Measurements from ENCODE around the gene PHACTR1.
A peak's percentile ranks its signal among the peaks of the same experiment; 100 is the strongest.

PHACTR1 gene

DNA sequence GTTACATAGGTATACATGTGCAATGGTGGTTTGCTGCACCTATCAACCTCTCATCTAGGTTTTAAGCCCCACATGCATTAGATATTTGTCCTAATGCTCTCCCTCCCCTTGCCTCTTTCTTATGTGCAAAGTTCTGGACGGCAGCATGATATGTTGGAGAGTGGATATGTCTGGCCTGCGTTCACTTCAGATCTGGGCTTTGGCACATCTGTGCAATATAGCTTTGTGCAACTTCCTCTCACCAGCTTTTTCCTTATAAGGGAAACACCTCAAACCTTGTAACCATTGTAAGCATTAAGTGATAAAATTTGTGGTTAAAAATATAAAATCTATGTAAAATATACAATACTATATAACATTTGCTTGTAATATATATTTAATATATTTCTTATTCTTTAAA, 288.0 kb downstream of the PHACTR1 start:
- H3K4me3 ChIP-seq (ENCODE audit: low read depth, low read length), result no peak overlapping the region
- DNase-seq (ENCODE audit: low read depth), result no peak

DNA sequence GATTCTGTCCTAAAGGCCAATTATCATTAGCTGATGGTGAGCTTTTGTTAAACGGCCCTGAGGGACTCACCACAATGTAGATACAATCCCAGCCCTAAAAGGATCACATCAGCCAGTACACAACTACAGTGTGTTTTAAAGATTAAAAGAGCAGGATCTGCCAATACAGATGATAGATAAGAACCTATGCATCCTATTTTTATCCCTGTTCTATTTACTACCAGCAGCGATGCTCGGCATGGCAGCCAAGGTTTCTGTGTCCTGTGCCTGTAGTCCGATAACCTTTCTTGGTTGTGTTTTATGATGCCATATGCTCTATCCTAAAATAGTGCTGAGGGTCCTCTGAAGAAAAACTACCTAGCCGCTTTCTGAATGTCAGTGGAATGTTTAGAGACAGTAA, 289.4 kb downstream of the PHACTR1 start:
- no peak overlapping the region for H3K4me3 ChIP-seq (ENCODE audit: low read depth, low read length)
- no peak for DNase-seq (ENCODE audit: low read depth)

DNA sequence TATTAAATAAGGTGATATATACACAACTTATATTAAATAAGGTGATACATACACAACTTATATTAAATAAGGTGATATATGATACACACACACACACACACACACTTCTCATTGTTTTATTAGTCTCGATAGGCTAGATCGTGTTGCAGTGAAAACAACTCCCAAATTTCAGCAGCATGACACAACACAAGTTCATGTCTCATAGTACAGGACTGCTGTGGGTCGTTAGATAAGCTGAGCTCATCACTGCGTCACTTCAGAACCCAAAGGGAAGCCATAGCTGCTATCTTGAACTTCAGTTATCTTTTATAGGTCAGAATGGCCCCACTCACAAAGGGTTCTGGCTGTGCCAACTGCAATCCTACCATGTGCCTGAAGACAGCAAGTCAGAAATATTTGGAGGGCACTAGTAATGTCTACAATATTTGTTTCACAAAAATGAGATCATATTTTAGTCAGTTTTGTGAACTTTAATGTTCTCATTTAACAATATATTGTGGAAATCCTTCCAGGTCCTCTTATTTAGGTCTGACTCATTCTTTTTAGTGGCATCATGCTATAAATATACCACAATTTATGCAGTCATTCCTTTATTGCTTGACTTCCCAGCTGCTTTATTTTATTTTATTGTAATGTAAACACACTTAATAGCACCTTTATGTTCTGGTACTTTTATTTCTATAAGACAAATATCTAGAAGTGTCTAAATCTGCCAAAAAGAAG, 290.2 kb downstream of the PHACTR1 start:
- peak; percentile 39 for DNase-seq (ENCODE audit: low read depth)
- no peak overlapping the region for H3K4me3 ChIP-seq (ENCODE audit: low read depth, low read length)

DNA sequence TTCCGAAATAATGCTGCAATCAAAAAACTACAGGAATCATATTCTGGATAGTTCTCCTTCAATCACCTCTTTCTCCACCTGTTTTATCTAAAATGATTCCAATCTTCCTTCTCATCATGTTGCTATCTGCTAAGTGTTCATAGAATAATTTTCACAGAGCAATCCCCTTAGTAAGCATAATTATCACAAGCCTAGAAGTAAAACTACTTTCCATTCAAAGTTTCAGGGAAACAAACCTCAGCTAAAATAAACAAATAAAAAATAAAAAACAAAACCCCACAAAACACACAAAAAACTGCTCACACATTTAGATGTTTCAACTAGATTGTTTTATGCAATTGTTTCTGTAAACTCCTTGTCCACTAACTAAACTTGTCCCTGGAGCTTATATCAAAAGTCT, 291.2 kb downstream of the PHACTR1 start:
- DNase-seq (ENCODE audit: low read depth), result no peak
- no peak overlapping the region for H3K4me3 ChIP-seq (ENCODE audit: low read depth, low read length)

DNA sequence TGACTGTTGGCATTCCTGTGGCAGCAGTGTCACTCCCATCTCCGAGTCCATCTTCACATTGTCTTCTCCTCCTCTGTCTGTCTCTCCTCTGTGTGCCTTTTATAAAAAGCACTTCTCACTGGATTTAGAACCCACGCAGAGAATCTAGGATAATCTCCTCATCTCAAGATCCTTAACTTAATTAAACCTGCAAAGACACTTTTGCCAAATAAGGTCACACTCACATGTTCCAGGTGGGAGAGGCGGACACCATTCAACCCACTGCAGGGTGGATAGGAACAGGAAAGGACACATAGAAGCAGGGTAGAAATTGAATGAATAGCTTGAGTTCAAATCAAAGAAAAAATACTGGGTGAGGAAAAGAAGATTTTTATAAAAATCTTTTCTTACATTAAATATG, 292.5 kb downstream of the PHACTR1 start:
- no peak overlapping the region for H3K4me3 ChIP-seq (ENCODE audit: low read depth, low read length)
- DNase-seq (ENCODE audit: low read depth), result no peak

DNA sequence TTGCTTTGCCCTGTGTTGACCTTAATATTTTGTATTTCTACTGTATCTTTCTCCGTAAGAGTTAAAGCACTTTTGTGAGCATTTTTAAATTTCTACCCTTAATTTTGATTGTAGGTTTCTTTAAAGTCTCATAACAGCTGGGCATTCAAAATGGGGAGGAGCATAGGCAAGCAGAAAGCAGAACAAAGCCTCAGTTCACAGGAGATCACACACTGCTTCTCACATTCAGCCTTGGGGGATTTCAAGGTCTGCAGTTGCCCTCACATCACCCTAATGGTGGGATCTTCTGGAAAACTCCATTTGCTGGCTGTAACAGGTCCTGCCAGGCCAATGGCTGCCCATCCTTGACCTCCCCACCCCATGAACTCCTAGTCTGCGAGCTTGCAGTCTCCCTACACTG, 292.9 kb downstream of the PHACTR1 start:
- H3K4me3 ChIP-seq (ENCODE audit: low read depth, low read length), result no peak overlapping the region
- no peak for DNase-seq (ENCODE audit: low read depth)

DNA sequence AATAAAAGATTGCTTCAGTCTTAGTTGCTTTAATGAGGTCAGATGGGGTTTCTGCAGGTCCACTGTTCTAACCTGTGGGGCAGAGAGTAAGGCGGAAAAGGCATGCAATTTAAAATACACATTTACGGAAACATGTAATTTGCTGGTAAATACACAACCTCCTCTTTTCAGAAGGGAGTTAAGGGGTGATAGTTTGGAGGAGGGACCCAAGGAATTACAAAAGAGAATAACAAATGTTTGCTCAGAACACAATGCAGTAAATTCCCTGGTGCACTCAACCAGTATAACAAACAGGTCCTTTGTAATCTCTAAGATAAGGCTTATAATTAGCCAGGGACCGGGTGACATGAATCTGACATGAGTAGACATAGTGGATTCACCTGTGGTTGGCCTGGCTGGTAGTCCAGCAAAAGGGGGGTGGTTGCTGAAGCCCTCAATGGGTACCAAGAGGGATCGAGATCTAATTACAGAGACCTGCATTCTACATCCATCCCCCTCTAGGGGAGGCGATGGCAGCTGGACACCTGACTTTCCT, 295.1 kb downstream of the PHACTR1 start:
- no peak for DNase-seq (ENCODE audit: low read depth)
- H3K4me3 ChIP-seq (ENCODE audit: low read depth, low read length), result no peak overlapping the region

DNA sequence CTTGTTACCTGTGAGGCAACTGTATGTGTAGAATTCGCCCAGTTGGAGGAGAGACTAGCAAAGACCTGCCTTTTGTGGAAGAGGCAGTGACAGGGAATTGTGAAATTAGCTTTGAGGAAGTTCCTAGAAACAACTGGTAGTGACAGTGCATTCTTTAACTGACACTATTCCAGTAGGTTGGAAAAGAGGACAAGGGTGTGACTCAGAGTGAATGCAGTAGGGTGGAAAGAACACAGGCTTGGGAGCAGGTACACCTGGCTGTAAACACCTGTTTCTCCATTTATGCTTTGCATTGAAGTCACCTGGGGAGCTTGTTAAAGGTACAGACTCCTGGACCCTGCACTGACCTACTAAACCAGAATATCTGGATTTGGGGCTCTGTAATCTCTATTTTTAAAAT, 295.7 kb downstream of the PHACTR1 start:
- H3K4me3 ChIP-seq (ENCODE audit: low read depth, low read length), result no peak overlapping the region
- DNase-seq (ENCODE audit: low read depth), result no peak

DNA sequence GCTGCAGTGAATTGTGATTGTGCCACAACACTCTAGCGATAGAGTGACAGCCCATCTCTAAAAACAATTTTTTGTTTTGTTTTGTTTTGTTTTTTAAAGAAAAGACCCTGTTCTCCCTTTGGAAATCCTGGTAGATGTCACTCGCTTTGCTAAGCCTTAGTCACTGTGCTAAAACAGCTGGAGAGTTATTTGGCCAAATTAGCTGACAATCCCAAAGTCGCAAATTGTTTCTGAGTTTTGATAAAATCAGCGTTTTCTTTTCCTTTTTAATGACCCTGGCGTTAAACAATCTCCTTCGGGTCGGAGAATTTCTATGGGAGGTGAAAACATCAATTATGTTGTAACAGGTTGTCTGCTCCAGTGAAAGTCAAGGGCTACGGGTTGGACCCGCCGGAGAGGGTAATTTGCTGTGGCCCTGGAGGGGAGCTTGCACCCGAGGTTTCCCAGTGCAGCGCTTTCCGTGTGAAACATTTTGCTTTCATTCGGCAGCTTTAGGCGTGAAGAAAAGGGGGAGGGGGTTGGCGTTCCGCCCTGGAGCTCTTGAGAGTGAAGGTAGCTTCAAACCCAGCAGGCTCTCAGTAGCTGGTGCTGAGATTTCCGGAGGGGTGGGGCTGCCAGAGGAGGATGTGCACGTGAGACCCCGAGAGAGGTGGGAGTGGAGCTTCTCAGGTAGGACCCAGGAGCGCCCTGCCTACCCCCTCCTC, 296.6 kb downstream of the PHACTR1 start:
- H3K4me3 ChIP-seq (ENCODE audit: low read depth, low read length), result peak overlapping the region; percentile 48
- no peak for DNase-seq (ENCODE audit: low read depth)

DNA sequence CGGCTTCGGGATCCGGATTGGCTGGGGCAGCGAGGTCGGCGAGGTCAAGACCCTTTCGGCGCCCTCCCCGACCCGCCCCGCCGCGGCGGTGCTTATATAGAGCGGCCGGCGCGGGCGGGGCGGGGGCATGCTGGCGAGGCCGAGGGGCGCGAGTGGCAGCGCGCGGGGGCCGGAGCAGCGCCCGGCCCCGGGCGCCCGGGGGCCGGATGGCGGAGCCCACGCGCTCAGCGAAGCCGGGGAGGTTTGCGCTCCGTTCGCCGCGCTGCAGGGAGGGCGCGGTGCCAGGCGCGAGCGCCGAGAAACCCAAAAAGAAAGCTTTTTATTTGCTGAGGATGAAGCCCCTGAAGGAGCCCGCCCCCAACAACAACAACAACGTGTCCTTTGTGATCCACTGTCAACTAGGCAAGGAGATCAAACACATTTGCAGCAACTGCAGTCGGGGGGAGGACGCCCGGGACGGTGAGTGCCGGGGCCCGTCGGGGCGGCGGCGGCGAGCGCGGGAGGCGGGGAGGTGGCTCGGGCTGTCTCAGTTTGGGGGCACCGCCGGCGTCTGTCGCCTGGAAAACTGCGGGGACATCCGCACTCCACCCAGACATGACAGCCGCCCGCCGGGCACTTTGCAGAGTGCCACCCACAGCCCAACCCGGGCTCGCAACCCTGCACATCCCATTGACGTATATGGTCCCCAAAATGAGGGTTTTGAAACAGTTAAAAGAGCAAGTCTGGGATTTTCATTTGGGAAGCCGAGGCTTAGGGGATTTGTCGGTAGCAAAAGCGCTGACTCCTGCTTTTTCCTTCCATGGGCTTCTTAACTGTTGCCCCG, 297.3 kb downstream of the PHACTR1 start:
- DNase-seq (ENCODE audit: low read depth), result no peak
- H3K4me3 ChIP-seq (ENCODE audit: low read depth, low read length), result peak overlapping the region; percentile 48

DNA sequence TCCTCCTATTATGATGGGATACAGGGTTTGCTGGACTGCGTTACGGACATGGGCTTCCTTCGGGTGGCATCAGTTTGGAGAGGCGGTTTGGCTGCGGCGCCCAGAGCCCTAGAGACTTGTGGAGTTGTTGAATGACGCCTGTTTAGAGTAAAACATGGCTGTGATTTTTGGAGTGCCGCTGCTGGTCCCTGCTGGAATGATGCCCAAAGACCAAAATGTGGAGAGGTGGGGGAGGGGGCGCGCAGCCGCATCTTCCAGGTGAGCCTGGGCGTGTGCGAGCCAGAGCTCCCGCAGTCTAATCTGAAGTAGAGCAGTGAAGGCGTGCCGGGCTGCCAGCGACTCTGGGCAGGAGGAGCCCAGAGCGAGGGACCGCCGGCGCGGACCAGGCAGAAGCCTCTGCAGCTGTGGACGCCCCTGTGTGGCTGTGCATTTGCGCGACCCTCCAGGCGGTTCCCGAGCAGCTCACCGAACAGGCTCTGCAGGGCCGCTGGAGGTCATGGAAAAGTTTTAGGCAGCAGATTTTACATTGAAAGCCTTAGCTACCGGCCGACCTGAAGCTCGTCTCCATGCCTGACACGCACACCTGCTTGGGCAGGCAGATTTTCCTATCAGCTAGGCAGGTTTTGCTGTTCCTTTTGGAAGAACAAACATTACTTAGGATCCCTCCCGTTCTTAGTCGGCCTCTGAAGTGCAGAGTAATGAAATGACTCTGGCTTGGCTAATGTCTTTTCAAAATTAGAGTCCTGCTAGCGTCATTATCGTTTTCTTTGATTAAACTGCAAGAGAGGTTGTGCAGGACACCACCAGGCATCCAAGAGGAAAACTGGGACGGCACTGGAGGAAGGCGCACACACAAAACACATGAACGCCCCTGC, 298.2 kb downstream of the PHACTR1 start:
- H3K4me3 ChIP-seq (ENCODE audit: low read depth, low read length), result no peak overlapping the region

DNA sequence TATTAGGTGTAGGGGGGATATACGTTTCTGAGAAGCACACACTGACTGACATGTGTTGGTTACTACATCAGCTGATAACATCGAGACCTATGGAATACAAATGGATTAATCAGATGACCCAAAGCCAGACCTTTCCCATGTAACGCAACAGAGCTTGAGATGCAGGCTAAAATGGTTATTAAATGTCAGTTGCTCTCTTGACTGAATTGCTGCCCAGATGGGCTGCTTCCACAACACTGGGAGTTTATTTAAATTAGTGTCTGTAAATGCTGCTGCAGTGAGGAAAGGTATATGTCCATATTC, 298.8 kb downstream of the PHACTR1 start:
- DNase-seq (ENCODE audit: low read depth), result no peak
- H3K4me3 ChIP-seq (ENCODE audit: low read depth, low read length), result no peak overlapping the region

More for the DNA sequence above, 298.2 kb downstream of the PHACTR1 start:
- DNase-seq (ENCODE audit: low read depth), result no peak

DNA sequence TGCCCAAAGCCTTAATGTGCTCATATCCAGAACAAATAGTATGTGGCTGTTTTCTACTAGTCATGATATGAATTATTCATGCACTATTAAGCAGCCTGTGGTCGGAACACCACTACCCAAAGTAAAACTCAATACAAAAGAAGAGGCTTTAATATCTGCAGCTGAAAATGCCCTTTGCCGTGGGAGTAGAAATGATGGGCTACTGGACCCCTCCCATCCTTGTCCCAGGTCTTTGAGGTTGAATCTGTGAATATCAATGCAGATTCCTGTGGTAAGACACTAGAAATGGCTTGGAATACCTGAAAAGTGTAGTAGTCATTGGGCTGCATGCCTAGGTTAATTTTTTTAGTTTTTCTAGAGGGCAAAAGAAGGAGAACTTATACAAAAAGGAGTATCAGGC, 308.0 kb downstream of the PHACTR1 start:
- H3K4me3 ChIP-seq (ENCODE audit: low read depth, low read length), result no peak overlapping the region
- DNase-seq (ENCODE audit: low read depth), result no peak

DNA sequence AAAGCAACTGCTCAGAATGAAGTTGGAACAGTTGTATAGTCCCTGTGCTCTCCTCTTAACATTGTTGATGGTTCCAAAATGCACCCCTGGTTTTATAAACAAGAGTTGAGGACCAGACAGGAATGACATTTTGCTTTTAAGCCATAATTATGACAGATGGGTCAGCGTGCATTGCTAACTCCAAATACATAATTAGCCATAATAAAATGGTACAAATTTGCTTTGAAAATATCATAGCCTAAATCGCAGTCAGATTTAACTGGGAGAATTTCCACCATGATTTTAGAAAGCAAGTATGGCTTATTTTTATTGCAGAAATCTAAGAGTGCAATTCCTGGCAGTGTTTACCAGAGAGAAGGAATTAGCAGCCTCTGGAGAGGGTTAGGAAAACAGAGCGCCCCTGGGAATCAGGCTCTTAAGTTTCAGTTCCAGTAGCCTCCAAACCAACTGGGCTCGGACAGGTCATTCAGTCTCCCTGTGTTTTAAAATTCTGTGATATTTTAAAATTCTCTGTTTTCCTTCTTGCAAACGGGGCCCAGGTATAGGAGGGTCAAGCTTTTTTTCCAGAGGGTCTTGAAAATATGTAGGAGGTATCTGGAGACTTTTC, 309.4 kb downstream of the PHACTR1 start:
- DNase-seq (ENCODE audit: low read depth), result no peak
- no peak overlapping the region for H3K4me3 ChIP-seq (ENCODE audit: low read depth, low read length)

DNA sequence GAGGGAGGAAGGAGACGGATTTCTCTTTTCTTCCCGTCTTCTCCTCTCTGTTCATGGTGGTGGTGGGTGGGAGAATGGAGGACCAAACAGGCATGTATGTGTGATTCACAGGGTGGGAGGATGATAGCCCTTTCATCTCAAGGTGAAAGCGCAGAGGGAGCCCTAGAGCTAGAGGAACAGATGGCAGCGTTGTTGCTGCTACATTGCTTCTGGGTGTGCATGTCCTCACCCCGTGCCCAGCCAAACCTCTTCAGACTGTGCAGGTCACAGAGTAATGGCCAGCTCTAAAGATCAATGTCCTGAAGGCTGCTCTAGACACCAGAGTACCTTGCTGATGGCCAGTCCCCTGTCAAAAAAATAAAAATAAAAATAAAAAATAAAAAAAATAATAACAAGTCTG, 310.0 kb downstream of the PHACTR1 start:
- no peak overlapping the region for H3K4me3 ChIP-seq (ENCODE audit: low read depth, low read length)
- DNase-seq (ENCODE audit: low read depth), result no peak

DNA sequence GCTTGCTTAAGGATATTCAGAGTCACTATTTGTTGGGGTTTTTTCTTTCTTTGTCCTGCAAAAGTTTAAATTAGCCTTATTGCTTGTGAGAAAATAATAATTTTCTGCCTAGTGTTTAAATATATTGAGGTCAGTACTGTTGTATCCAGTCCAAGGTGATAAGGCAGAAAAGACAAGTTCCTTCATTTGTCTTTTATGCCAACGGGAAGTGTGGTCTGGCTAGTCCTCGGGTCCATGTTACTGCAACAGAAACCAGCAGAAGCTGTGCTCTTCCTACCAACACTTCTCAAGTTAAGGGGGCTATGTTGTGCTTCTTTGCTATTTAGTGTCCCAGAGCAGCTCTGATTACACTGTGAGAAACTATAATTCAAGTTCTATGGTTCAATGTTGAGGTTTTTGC, 310.6 kb downstream of the PHACTR1 start:
- DNase-seq (ENCODE audit: low read depth), result no peak
- no peak overlapping the region for H3K4me3 ChIP-seq (ENCODE audit: low read depth, low read length)

DNA sequence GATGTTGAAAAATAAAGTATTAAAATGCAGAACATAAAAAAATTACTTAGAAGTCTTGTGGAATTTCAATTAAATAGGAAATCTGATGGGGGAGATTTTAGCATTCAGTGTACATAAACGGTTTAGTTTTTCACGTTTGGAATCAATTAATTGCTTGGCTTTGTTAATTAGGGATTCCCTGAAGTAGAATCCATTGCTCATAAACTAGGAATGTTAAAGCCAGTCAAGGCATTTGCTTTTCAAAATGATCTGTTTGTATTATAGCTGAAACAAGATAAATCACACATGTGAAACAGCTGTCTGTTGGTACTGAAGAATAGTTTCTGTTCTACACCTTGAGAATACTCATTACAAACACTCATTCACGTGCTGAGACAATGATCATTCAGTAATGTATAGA, 313.8 kb downstream of the PHACTR1 start:
- no peak overlapping the region for H3K4me3 ChIP-seq (ENCODE audit: low read depth, low read length)
- DNase-seq (ENCODE audit: low read depth), result no peak

DNA sequence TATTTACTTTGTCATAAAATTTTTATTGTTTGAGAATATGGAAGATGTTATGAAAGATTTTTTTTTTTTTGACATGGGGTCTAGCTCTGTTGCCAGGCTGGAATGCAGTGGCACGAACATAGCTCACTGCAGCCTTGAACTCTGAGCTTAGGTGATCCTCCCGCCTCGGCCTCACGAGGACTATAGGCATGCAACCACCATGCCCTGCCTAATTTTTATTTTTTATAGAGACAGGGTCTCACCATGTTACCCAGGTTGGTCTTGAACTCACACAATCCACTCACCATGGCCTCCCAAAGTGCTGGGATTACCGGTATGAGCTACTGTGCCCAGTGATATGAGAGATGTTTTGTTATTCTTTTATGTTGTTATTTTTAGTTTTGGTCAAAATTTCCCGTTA, 316.0 kb downstream of the PHACTR1 start:
- no peak overlapping the region for H3K4me3 ChIP-seq (ENCODE audit: low read depth, low read length)
- DNase-seq (ENCODE audit: low read depth), result no peak

DNA sequence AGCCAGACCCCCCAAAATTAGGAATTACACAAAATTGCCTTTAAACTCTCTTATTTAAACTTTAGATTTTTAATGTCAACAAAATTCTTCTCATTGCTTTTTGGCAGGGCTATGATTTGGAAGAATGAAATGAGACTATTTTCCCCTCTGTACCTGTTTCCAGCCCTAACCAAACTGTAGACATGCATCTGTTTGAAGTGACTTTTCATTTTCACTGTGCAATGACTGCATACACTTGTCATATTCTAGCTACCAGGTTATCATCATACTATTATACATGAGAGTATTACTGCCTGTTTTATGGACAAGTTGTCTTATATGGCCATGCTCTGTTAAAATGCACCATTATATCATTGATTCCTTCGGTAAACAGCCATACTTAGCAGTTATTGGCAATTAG, 316.6 kb downstream of the PHACTR1 start:
- no peak overlapping the region for H3K4me3 ChIP-seq (ENCODE audit: low read depth, low read length)
- no peak for DNase-seq (ENCODE audit: low read depth)
